SH-SY5Y (cell line): ENCODE results near the gene AK6.

Experiments used
- GATA2 ChIP-seq: IDR thresholded peaks from 2 replicates; pipeline ENCODE4 v1.6.1; 2011; ENCODE audit warnings: mild to moderate bottlenecking, low read depth, low read length
- GATA3 ChIP-seq: IDR thresholded peaks from 2 replicates; pipeline ENCODE4 v1.6.1; 2011; ENCODE audit warnings: low read depth, mild to moderate bottlenecking, low read length, moderate library complexity

- TF ChIP-seq GATA2 (no peak), GATA3 (no peak)
Observed at GRCh38 chr5:69374911-69375446, 5.7 kb upstream of the AK6 start.
